Skeletal muscle cell (primary cell): ENCODE results near the gene C5orf63.
"Not testable (repeated sequence)": the region's sequence is repeated elsewhere in the genome, so short reads cannot be mapped to it uniquely, and the experiment has no call there.

ENCODE experiments used
- DNase-seq: peaks from one replicate; pipeline ENCODE4 v3.0.0-alpha.2; 2010; ENCODE audit warnings: low read depth
- H3K4me3 ChIP-seq: 2 replicates; pipeline ENCODE4 v1.5.1; 2011; ENCODE audit warnings: low read depth, mild to moderate bottlenecking, control low read depth, low read length, moderate library complexity

Gene C5orf63

GRCh38 chr5:127077366-127077765 lies 4.1 kb upstream of the C5orf63 start:
- H3K4me3 ChIP-seq, result no peak overlapping the region
- no peak for DNase-seq

- no peak overlapping the region for H3K4me3 ChIP-seq
- DNase-seq, result peak; percentile 58
These were observed 3.2 kb upstream of the C5orf63 start for GRCh38 chr5:127076315-127077129.

- no peak for DNase-seq
- no peak overlapping the region for H3K4me3 ChIP-seq
These were observed 1.2 kb upstream of the C5orf63 start for GRCh38 chr5:127074466-127074865.

GRCh38 chr5:127070243-127070642 lies 3.1 kb downstream of the C5orf63 start:
- no peak overlapping the region for H3K4me3 ChIP-seq
- DNase-seq, result no peak

- no peak overlapping the region for H3K4me3 ChIP-seq
- peak; percentile 84 for DNase-seq
These were observed 4.6 kb downstream of the C5orf63 start for GRCh38 chr5:127068493-127069214.

- no peak for DNase-seq
- no peak overlapping the region for H3K4me3 ChIP-seq
These were observed 6.6 kb downstream of the C5orf63 start for GRCh38 chr5:127066721-127067120.

- DNase-seq, result no peak
- H3K4me3 ChIP-seq, result no peak overlapping the region
These were observed 9.0 kb downstream of the C5orf63 start for GRCh38 chr5:127064253-127064840.

GRCh38 chr5:127063257-127063913 lies 9.9 kb downstream of the C5orf63 start:
- no peak for DNase-seq
- no peak overlapping the region for H3K4me3 ChIP-seq

- H3K4me3 ChIP-seq, result no peak overlapping the region
- DNase-seq, result no peak
These were observed 11.3 kb downstream of the C5orf63 start for GRCh38 chr5:127061956-127062355.

GRCh38 chr5:127061537-127061936 lies 11.8 kb downstream of the C5orf63 start:
- DNase-seq, result no peak
- H3K4me3 ChIP-seq, result no peak overlapping the region

- no peak overlapping the region for H3K4me3 ChIP-seq
- DNase-seq, result no peak
These were observed 12.8 kb downstream of the C5orf63 start for GRCh38 chr5:127060470-127060985.

- no peak overlapping the region for H3K4me3 ChIP-seq
- DNase-seq, result no peak
These were observed 16.4 kb downstream of the C5orf63 start for GRCh38 chr5:127056896-127057295.

GRCh38 chr5:127055880-127056653 lies 17.2 kb downstream of the C5orf63 start:
- no peak overlapping the region for H3K4me3 ChIP-seq
- DNase-seq, result no peak

- not testable (repeated sequence) for H3K4me3 ChIP-seq, DNase-seq
These were observed 19.8 kb downstream of the C5orf63 start for GRCh38 chr5:127053551-127053950.

- no peak overlapping the region for H3K4me3 ChIP-seq
These were observed 20.3 kb downstream of the C5orf63 start for GRCh38 chr5:127053049-127053448.

GRCh38 chr5:127051591-127051990 lies 21.7 kb downstream of the C5orf63 start:
- H3K4me3 ChIP-seq, result no peak overlapping the region
- no peak for DNase-seq

More at GRCh38 chr5:127053049-127053448, 20.3 kb downstream of the C5orf63 start:
- no peak for DNase-seq

- no peak for DNase-seq
- no peak overlapping the region for H3K4me3 ChIP-seq
These were observed 26.8 kb downstream of the C5orf63 start for GRCh38 chr5:127046343-127047072.

- no peak for DNase-seq
- no peak overlapping the region for H3K4me3 ChIP-seq
These were observed 30.7 kb downstream of the C5orf63 start for GRCh38 chr5:127042593-127042992.
